Heart right ventricle (tissue), 16 donors: Measurements from ENCODE around the gene ADAMTS2. TPM values are rescaled to one million over a fixed set of nuclear protein-coding genes. Genes with fewer than 3 reads are reported as not detected.
A peak's percentile ranks its signal among the peaks of the same experiment; 100 is the strongest.

Source experiments
- ATAC-seq, 8 donors: fragments of 200-7000 bp; cut with Tn5 transposase; one replicate each; pipeline ENCODE4 v1.9.1; 2020; ENCODE audit warnings: mild to moderate bottlenecking in 8 of 8, moderate library complexity in 8 of 8, moderate number of reproducible peaks in 1 of 8
- DNase-seq, 2 donors: peaks; one replicate each; pipeline ENCODE4 v3.0.0-alpha.2; 2020
- H3K27ac ChIP-seq, 10 donors: fragments of 200-600 bp; sonication (generic) in 2 of 10; one replicate each; pipeline versions ENCODE4 v1.5.0 to v1.8.0; 2020 to 2022; ENCODE audit warnings: mild to moderate bottlenecking in 3 of 10
- H3K27me3 ChIP-seq, 7 donors: fragments of 200-600 bp; one replicate each; pipeline ENCODE4 v1.8.0; 2021 to 2022; ENCODE audit warnings: mild to moderate bottlenecking in 2 of 7
- H3K36me3 ChIP-seq, 9 donors: fragments of 200-600 bp; sonication (generic) in 1 of 9; one replicate each; pipeline versions ENCODE4 v1.5.0 to v1.8.0; 2020 to 2022; ENCODE audit warnings: mild to moderate bottlenecking in 2 of 9
- H3K4me1 ChIP-seq, 9 donors: fragments of 200-600 bp; sonication (generic) in 1 of 9; one replicate each; pipeline versions ENCODE4 v1.5.0 to v1.8.0; 2020 to 2022; ENCODE audit warnings: mild to moderate bottlenecking in 4 of 9
- H3K4me3 ChIP-seq, 10 donors: fragments of 200-600 bp; sonication (generic) in 2 of 10; one replicate each; pipeline versions ENCODE4 v1.5.0 to v1.8.0; 2020 to 2022; ENCODE audit warnings: mild to moderate bottlenecking in 7 of 10, moderate library complexity in 2 of 10
- H3K9me3 ChIP-seq, 11 donors: fragments of 200-600 bp in 10 of 11; sonication (generic) in 2 of 11; one replicate each; pipeline versions ENCODE4 v1.5.0 to v1.8.0; 2013 to 2022; ENCODE audit warnings: mild to moderate bottlenecking in 2 of 11, control low read depth in 1 of 11, moderate library complexity in 1 of 11
- CTCF ChIP-seq, 9 donors: fragments of 200-600 bp; sonication (generic) in 2 of 9; IDR thresholded peaks; one replicate each; pipeline versions ENCODE4 v1.5.0 to v1.8.0; 2021 to 2022; ENCODE audit warnings: antibody characterized with exemption in 9 of 9, mild to moderate bottlenecking in 5 of 9, moderate library complexity in 1 of 9
- WGBS, 2 donors: extraction: QIAGEN DNeasy Blood & Tissue Kit; methylation state at CpG; one replicate each; pipeline ENCODE4 v1.1.7; 2013; ENCODE audit warnings: inconsistent platforms in 1 of 2; 5-methylcytosine and 5-hydroxymethylcytosine counted together
- intact Hi-C, 10 donors: fragments of 100-400 bp; cut with DNase I; formaldehyde crosslinking; loops; one replicate each; pipeline versions ENCODE4 v1.11.1 to v1.14.2; 2022
- polyA plus RNA-seq, 2 donors: library from polyadenylated mRNA; stranded (reverse); fragments of 200-250 nt; gene quantifications; one replicate each; pipeline ENCODE4 v1.2.3, GENCODE V29; 2013
- total RNA-seq, 10 donors: library from RNA; stranded (reverse); fragmentation: NEBNext Ultra II Directional in 3 of 10; extraction: Animal tissue kit (Norgen Biotek cat#: 25700) in 3 of 10; gene quantifications; one replicate each; pipeline versions ENCODE4 v1.2.1 to v1.2.4, GENCODE V29; 2021 to 2023
- donor health status: Arrhythmogenic right ventricular cardiomyopathy.
- donor health status: ischemic (EF 13 %, LVEDD 7.1; RV severe dilation, severe dysfunction).
- donor health status: healthy with polysubstance abuse.
- donor health status: DM: no; HTN: yes; CAD: no.
- donor health status: DM: no; HTN: no; CAD: no.
- donor health status: ischemic (EF 25% LVEDD 6.9; RV normal size, moderate dysfunction).
- donor health status: ischemic (EF 25% LVEDD 5.7; RV mildly dilated, moderate dysfunction).
- donor health status: healthy.
- donor health status: DM: yes; HTN: yes; CAD: no.
- donor health status: Ischemic cardiomyopathy.
- donor health status: ischemic (EF 35%, LVEDD 5.7; RV mildly dilated, moderate dysfunction).
- donor health status: nonischemic (EF 11% LVEDD 7.7; RV severe dilation, severe dysfunction).
- donor health status: DM: yes; HTN: yes; CAD: no.
- donor health status: PGD.
- donor health status: ischemic (EF 29% LVEDD 5.4; RV normal size, mild dysfunction).
- donor health status: nonischemic (EF 23%, LVEDD 6.1; RV moderate dilation, normal function).

The ADAMTS2 gene
- total and polyA plus RNA-seq, 12 donors, result 1.7 to 13.5 (median 3.9) TPM

DNA sequence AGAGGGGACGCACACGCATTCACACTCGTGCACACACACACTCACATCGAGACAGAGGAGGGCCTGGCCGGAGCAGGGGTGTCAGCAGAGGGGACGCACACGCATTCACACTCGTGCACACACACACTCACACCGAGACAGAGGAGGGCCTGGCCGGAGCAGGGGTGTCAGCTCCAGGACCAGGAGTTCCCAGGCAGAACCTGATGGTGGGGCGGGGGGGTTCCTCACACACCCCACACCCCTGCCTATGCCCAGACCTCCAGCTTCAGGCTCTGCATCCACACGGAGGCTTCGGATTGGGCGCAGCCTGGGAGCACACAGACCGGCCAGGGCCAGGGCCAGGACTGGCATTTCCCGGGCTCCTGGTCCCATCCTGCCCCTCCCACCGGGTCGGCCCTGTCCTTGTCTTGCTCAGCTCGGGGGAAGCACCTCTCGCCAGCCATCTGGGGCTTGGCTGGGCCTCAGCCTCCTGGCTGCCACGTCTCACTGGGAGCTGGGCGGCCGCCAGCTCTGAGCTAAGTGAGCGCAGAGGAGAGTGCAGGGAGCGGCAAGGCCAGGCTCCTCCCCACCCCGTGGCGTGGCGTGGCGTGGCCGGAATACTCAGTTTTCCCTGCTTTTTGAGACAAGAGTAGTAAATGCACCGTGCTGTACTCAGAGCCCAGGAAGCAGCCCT, 31.3 kb downstream of the ADAMTS2 start:
- peak in 1 of 9 donors; percentile 9 for TF ChIP-seq CTCF (IDR thresholded peaks at IDR 0.05)
- no peak overlapping the region for H3K4me3 ChIP-seq
- ATAC-seq (peak; percentile 93 to 95 (median 94)), DNase-seq (peak; percentile 79 to 87)
- H3K4me1 ChIP-seq, result peaks cover 0 to 40% (median 13%) of the 10 kb centered on the region in 9 donors
- WGBS, 2 donors, result 59 to 63% methylated on average over 31 of the region's 31 CpGs
- H3K36me3 ChIP-seq, result no peaks in the 10 kb centered on the region
- intact Hi-C loops, result no loop called here
- H3K27ac ChIP-seq, result peak overlapping the region in 7 of 10 donors; percentile 53 to 66 (median 64)
- peaks cover 0 to 4% (median 0%) of the 10 kb centered on the region in 7 donors for H3K27me3 ChIP-seq
- peaks cover 0 to 6% (median 0%) of the 10 kb centered on the region in 11 donors for H3K9me3 ChIP-seq

GRCh38 chr5:179312557-179313235, 32.6 kb downstream of the ADAMTS2 start:
- TF ChIP-seq CTCF (IDR thresholded peaks at IDR 0.05), result no peak
- Histone ChIP-seq H3K4me1 (peaks cover 0 to 28% (median 13%) of the 10 kb centered on the region in 9 donors), H3K36me3 (no peaks in the 10 kb centered on the region), H3K4me3 (no peak overlapping the region), H3K9me3 (peaks cover 0 to 6% (median 0%) of the 10 kb centered on the region in 11 donors), H3K27ac (no peak overlapping the region), H3K27me3 (peaks cover 0 to 1% (median 0%) of the 10 kb centered on the region in 7 donors)
- intact Hi-C loops, result no loop called here
- DNase-seq, result peak in 1 of 2 donors; percentile 2
- WGBS, 2 donors, result 95 to 96% methylated on average over 17 of the region's 17 CpGs
- ATAC-seq, result no peak

DNA sequence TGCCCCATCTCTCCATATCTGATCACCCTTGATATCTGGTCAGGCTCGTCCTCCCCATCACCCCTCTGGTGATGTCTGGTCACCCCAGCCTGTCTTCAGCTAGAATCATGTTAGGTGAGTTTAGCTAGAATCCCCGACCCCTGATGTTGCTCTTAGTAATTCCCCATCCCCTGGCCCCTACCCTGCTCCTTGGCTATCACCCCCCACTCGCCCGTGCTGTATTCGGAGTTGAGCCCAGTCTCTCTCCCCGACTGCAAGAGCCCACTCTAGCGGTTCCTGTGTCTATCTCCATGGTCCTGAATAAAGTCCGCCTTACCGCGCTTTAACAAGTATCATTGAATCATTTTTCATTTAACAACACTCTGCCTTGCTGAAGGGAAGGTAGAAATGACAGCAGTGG, 33.7 kb downstream of the ADAMTS2 start:
- Histone ChIP-seq H3K4me3 (no peak overlapping the region), H3K27ac (no peak overlapping the region), H3K27me3 (no peaks in the 10 kb centered on the region), H3K36me3 (no peaks in the 10 kb centered on the region), H3K9me3 (peaks cover 0 to 7% (median 0%) of the 10 kb centered on the region in 11 donors), H3K4me1 (peaks cover 0 to 18% (median 13%) of the 10 kb centered on the region in 9 donors)
- no peak for TF ChIP-seq CTCF (IDR thresholded peaks at IDR 0.05)
- DNase-seq, result no peak
- WGBS, 2 donors, result 90 to 94% methylated on average over 10 of the region's 10 CpGs
- no peak for ATAC-seq
- intact Hi-C loops, result no loop called here

DNA sequence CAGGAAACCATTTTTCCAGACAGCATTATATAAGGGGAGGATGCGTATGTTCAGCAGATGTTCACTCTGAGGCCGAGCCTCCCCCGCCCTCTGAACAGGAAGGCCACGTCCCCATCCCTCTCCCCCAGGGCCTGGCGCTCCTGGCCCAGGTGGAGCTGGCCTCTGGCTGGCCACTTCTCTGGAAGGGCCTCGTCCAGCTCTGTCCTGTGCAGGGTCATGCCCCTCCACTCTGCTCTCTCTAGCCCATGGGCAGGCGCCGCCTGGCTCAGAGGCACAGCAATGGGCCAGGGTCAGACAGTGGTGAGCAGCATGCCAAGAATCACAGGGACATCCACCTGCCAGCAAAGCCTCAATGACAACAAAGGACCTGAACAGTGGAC, 34.2 kb downstream of the ADAMTS2 start:
- WGBS, 2 donors, result 74 to 75% methylated on average over 8 of the region's 8 CpGs
- ATAC-seq, result no peak
- no peaks in the 10 kb centered on the region for H3K36me3 ChIP-seq
- no peak overlapping the region for H3K27ac ChIP-seq
- TF ChIP-seq CTCF (IDR thresholded peaks at IDR 0.05), result no peak
- DNase-seq, result peak in 1 of 2 donors; percentile 8
- H3K9me3 ChIP-seq, result peaks cover 0 to 12% (median under 1%) of the 10 kb centered on the region in 11 donors
- intact Hi-C loops, result no loop called here
- peaks cover 0 to 18% (median 13%) of the 10 kb centered on the region in 9 donors for H3K4me1 ChIP-seq
- no peak overlapping the region for H3K4me3 ChIP-seq
- H3K27me3 ChIP-seq, result no peaks in the 10 kb centered on the region
